Measurements from ENCODE around the gene UFD1.

The UFD1 gene

DNA sequence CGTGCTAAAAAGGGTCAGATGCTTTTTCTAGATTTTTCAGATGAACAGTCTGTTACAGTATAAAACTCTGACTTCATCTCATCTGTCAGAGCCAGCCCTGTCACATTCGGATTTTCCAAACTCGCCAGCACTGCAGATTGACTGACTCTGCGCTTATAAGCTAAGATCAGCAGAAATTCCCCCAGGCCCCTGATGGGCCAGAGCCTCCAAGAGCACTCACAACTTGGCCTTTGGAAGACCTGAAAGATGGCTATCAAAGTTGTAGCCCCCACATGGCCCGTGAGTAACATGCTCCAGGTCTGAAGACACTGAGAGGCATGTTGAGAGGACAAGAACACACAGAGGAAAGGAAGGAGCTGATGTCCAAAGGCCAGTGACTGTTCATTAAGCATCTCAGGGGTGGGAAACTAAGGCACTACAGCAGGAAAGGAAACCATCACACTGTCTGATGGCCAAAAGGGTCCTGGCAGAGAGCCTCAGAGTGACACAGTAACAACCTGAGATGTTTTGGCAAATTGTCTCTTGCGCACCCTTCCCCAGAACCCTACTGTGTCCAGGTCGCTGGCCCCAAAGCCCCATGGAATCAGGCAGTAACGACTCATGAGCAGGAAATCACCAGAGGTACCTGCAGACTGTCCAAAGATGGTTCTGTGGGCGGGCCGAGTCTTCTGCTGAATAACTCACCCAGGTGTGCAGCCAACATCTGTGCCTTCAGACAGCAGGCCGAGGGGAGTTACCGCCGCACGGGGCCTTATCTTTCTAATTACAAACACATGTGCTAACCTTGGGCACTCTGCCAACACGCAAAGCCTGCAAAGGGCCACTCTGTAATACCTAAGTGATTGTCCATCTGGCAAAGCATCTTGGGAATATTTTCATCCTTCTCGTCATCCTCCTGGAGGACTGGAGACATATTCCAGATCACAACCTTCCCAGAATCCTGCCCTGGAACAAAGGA lies 71.1 kb downstream of the UFD1 start:
- no peak overlapping the region for H3K27ac ChIP-seq
- TF ChIP-seq, protein P1, sequence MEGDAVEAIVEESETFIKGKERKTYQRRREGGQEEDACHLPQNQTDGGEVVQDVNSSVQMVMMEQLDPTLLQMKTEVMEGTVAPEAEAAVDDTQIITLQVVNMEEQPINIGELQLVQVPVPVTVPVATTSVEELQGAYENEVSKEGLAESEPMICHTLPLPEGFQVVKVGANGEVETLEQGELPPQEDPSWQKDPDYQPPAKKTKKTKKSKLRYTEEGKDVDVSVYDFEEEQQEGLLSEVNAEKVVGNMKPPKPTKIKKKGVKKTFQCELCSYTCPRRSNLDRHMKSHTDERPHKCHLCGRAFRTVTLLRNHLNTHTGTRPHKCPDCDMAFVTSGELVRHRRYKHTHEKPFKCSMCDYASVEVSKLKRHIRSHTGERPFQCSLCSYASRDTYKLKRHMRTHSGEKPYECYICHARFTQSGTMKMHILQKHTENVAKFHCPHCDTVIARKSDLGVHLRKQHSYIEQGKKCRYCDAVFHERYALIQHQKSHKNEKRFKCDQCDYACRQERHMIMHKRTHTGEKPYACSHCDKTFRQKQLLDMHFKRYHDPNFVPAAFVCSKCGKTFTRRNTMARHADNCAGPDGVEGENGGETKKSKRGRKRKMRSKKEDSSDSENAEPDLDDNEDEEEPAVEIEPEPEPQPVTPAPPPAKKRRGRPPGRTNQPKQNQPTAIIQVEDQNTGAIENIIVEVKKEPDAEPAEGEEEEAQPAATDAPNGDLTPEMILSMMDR (conservative IDR thresholded peaks at IDR 0.05) = no peak

DNA sequence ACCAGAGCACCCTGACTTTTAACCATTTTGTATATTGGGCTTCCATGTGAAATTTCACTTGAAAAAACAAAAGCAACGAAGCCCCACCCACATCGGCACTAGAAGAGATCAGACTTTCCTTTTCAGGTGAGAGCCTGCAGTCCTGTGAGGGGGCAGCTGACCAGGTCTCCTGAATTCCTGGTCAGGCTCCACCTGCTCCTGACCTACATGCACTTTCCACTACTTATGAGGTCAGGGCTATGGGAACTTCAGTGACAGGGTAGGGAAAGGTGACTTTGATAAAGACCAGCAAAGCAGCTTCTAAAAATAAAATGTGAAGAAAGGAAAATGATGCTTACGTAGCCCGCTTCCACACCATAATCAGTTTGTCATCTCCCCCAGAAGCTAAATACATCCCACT lies 72.1 kb downstream of the UFD1 start:
- TF ChIP-seq, protein P1 (conservative IDR thresholded peaks at IDR 0.05) = no peak
- no peak overlapping the region for H3K27ac ChIP-seq

DNA sequence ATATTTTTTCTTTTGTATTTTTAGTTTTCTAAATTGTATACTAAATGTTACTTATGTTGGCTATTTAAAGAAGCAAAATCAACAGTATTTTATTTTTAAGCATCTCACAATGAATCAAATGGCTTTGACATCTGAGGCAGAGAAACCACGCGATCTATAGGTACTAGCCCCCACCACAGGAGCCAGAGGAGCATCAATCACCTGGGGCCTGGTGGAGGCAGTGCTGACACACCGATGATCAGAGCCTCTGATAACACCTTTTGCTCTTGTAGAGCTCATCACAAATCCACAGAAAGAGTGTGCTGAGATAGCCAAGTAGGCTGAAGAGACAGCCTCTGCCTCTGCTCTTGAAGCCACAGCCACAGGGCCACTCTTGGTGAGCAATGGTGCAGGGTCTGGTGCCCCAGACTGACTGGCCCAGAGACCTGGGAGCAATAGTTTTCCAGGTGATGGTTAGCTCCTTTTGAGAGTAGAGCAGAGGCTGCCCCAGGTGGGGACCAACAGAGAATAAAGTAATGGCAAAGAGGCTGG lies 72.6 kb downstream of the UFD1 start:
- no peak overlapping the region for H3K27ac ChIP-seq
- TF ChIP-seq, protein P1 (conservative IDR thresholded peaks at IDR 0.05) = no peak

- H3K27ac ChIP-seq = no peak overlapping the region
- TF ChIP-seq, protein P1 (conservative IDR thresholded peaks at IDR 0.05) = no peak
Measured at GRCh38 chr22:19405652-19406051, 73.3 kb downstream of the UFD1 start.

GRCh38 chr22:19405133-19405532 lies 73.9 kb downstream of the UFD1 start:
- no peak overlapping the region for H3K27ac ChIP-seq

DNA sequence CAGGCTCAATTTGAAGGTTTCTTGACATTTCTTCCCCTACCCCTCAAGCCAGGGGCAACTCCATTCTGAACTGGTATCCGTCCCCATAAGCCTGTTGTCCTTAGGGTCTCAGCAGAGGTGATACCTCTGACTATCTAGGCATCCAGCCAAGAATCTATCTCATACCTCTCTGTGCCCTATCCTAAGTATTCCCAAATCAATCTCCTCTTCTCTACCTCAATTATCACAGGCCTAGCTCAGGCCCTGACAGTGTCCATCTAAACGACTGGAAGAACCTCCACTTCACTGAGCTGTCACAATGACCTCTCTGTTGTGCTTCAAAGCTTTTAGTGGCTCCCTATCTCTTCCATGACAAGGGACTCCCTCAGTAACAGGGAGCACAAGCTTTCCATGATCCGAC lies 74.3 kb downstream of the UFD1 start:
- TF ChIP-seq, protein P1 (conservative IDR thresholded peaks at IDR 0.05) = no peak
- H3K27ac ChIP-seq = no peak overlapping the region

More at GRCh38 chr22:19405133-19405532, 73.9 kb downstream of the UFD1 start:
- TF ChIP-seq, protein P1 (conservative IDR thresholded peaks at IDR 0.05) = no peak

DNA sequence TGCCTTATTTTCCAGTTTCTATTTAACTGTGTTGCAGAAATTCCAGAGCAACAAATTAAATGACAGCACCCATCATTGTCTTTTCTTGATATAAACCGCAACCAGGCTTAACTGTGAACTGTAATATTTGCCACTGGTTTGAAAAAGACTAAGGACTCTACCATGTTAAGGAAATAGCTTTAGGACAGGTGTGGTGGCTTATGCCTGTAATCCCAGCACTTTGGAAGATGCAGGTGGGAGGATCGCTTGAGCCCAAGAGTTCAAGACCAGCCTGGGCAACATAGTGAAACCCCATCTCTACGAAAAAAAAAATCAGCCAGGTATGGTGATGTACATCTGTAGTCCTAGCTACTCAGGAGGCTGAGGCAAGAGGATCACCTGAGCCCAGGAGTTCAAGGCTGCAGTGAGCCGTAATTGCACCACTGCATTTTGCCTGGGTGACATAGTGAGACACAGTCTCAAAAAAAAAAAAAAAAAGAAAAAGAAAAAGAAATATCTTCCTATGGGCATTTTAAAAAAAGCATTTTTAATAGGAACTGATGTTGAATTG lies 76.3 kb downstream of the UFD1 start:
- no peak overlapping the region for H3K27ac ChIP-seq
- TF ChIP-seq, protein P1 (conservative IDR thresholded peaks at IDR 0.05) = no peak
